ENCODE measurements around the gene LHFPL4.
A peak's percentile ranks its signal among the peaks of the same experiment; 100 is the strongest.
"Not testable (repeated sequence)": the region's sequence is repeated elsewhere in the genome, so short reads cannot be mapped to it uniquely, and the experiment has no call there.

LHFPL4 gene

DNA sequence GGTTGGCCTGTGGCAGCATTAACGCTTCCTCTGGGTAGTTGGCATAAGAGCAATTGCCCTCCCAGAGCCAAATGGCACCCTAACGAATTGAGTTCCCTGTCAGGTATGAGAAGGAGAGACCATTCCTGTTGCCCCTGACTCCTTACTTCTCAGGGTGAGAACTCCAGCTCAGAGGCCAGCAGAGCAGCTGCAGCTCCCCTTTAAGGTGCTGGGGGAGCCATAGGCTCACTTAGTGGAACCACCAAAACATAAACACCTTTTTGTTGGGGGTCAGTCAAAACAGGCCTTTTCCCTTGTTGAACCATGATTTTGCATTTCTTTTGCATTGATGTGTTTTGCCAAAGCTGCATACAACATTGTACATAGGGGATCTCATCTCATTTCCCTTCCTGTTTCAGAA lies 28.1 kb upstream of the LHFPL4 start:
- Histone ChIP-seq H3K4me3 (ENCODE audit: low read length) (no peak overlapping the region), H3K27ac (ENCODE audit: low read length) (no peak overlapping the region), H3K4me1 (ENCODE audit: control insufficient read depth, low read depth, low read length) (peaks cover 15% of the 10 kb centered on the region), H3K9ac (ENCODE audit: low read length) (no peak overlapping the region), H3K27me3 (ENCODE audit: control insufficient read depth, insufficient read depth, low read length) (no peaks in the 10 kb centered on the region), H3K9me3 (ENCODE audit: control insufficient read depth, low read depth, low read length) (no peaks in the 10 kb centered on the region), H3K36me3 (ENCODE audit: control insufficient read depth, low read depth, low read length) (no peaks in the 10 kb centered on the region)

DNA sequence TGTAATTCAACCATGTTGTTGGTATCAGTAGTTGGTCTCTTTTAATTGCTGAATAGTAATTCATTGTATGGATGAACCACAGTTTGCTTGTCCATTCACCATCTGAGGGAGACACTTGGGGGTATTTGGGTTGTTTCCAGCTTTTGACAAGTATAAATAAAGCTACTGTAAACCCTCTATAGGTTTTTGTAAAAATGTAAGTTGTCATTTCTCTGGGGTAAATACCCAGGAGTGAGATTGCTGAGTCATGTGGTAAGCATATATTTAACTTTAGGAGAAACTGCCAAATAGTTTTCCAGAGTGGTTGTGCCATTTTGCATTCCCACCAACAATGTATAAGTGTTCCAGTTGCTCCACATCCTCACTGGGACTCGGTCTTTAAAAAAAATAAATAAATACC lies 15.4 kb upstream of the LHFPL4 start:
- H3K27me3 ChIP-seq (ENCODE audit: control insufficient read depth, insufficient read depth, low read length), result no peaks in the 10 kb centered on the region
- no peak overlapping the region for H3K27ac ChIP-seq (ENCODE audit: low read length)
- no peak overlapping the region for H3K4me3 ChIP-seq (ENCODE audit: low read length)
- H3K4me1 ChIP-seq (ENCODE audit: control insufficient read depth, low read depth, low read length), result no peaks in the 10 kb centered on the region
- no peaks in the 10 kb centered on the region for H3K9me3 ChIP-seq (ENCODE audit: control insufficient read depth, low read depth, low read length)
- H3K36me3 ChIP-seq (ENCODE audit: control insufficient read depth, low read depth, low read length), result no peaks in the 10 kb centered on the region
- no peak overlapping the region for H3K9ac ChIP-seq (ENCODE audit: low read length)

- Histone ChIP-seq H3K9ac (ENCODE audit: low read length) (no peak overlapping the region), H3K4me3 (ENCODE audit: low read length) (no peak overlapping the region), H3K36me3 (ENCODE audit: control insufficient read depth, low read depth, low read length) (no peaks in the 10 kb centered on the region), H3K27me3 (ENCODE audit: control insufficient read depth, insufficient read depth, low read length) (no peaks in the 10 kb centered on the region), H3K9me3 (ENCODE audit: control insufficient read depth, low read depth, low read length) (no peaks in the 10 kb centered on the region), H3K27ac (ENCODE audit: low read length) (no peak overlapping the region), H3K4me1 (ENCODE audit: control insufficient read depth, low read depth, low read length) (no peaks in the 10 kb centered on the region)
Observed at GRCh38 chr3:9565316-9565715, 11.7 kb upstream of the LHFPL4 start.

DNA sequence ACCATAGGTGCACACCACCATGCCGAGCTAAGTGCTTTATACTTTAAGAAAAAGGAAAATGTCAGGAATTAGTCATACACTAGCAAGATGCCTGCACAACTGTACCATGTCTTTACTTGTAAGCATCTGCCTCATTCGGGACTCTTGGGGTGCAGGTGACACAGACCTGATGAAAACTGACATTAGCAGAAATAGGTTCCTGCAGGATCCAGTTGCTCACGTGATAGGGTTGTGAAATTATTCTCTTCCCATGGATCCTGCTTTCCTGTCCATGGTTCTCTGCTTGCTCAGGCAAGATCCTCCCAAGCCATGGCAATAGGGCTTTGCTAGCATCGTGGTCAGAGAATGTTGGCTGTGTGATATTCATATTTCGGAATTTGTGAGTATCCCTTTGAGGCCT lies 10.2 kb upstream of the LHFPL4 start:
- Histone ChIP-seq H3K36me3 (ENCODE audit: control insufficient read depth, low read depth, low read length) (no peaks in the 10 kb centered on the region), H3K4me3 (ENCODE audit: low read length) (no peak overlapping the region), H3K27me3 (ENCODE audit: control insufficient read depth, insufficient read depth, low read length) (no peaks in the 10 kb centered on the region), H3K4me1 (ENCODE audit: control insufficient read depth, low read depth, low read length) (no peaks in the 10 kb centered on the region), H3K27ac (ENCODE audit: low read length) (no peak overlapping the region), H3K9ac (ENCODE audit: low read length) (no peak overlapping the region), H3K9me3 (ENCODE audit: control insufficient read depth, low read depth, low read length) (no peaks in the 10 kb centered on the region)

- H3K9me3 ChIP-seq (ENCODE audit: control insufficient read depth, low read depth, low read length); H3K9ac ChIP-seq (ENCODE audit: low read length); H3K27ac ChIP-seq (ENCODE audit: low read length); H3K27me3 ChIP-seq (ENCODE audit: control insufficient read depth, insufficient read depth, low read length); H3K36me3 ChIP-seq (ENCODE audit: control insufficient read depth, low read depth, low read length); H3K4me3 ChIP-seq (ENCODE audit: low read length); H3K4me1 ChIP-seq (ENCODE audit: control insufficient read depth, low read depth, low read length): not testable (repeated sequence)
Observed at GRCh38 chr3:9560056-9560455, 6.4 kb upstream of the LHFPL4 start.

DNA sequence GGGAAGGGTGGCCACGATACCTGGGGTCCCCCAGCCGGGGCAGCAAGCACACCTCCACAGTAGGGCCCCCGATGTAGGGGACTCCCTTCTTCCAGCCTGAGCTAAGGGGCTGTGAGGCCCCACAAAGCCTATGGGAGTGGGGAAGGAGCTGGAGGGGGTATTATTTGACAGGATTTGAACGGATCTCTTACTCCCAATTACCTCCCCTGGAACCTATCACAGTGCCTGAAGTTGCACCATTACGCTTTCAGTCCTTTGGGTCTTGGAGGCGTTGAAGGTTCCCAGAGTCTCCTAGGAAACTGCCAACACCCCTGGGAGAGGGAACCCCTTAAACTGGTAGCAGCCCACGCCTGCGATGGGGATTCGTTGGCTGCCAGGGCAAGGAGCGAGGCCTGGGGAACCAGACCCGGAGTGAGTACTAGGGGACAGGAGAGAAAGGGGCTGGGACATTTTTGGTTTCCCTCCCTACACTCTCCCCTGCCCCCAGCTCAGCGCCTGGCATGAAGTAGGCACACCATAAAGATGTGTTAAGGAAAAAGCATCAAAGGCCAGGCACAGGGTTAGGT lies 409 bp upstream of the LHFPL4 start:
- Histone ChIP-seq H3K4me1 (ENCODE audit: control insufficient read depth, low read depth, low read length) (peaks cover 12% of the 10 kb centered on the region), H3K9ac (ENCODE audit: low read length) (no peak overlapping the region), H3K4me3 (ENCODE audit: low read length) (peak overlapping the region; percentile 70), H3K27me3 (ENCODE audit: control insufficient read depth, insufficient read depth, low read length) (peaks cover 23% of the 10 kb centered on the region), H3K36me3 (ENCODE audit: control insufficient read depth, low read depth, low read length) (no peaks in the 10 kb centered on the region), H3K27ac (ENCODE audit: low read length) (no peak overlapping the region), H3K9me3 (ENCODE audit: control insufficient read depth, low read depth, low read length) (no peaks in the 10 kb centered on the region)

DNA sequence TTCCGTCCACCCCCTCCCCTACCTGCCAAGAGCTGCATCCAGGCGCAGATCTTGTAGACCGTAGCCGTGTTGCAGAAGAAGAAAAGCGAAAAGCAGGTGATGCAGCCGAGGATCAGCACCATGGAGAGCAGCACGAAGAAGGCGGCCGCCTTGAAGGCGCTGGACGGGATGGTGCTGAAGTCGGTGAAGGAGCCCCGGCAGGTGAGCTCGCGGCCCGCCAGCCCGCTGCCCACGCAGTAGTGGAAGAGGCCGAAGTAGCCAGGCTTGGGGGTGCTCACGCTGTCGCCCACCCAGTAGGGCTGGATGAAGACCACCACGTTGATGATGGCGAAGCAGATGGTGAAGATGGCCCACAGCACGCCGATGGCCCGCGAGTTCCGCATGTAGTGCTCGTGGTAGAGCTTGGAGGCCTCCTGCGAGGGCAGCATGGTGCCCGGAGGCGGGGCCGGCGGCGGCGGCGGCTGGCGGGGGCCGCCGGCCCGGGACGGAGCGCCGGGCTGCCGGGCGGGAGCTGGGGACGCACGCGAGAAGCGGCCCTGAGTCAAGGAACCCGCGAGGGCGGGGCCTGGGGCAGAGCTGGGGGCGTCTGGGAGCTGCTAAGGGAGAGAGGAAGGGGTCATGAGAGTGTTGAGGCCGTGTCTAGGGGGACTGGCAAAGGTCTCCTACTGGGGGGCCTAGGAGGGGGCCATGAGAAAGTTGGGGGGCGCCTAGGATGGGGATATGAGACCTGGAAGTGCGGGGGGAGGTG lies 1.2 kb downstream of the LHFPL4 start:
- Histone ChIP-seq H3K4me1 (ENCODE audit: control insufficient read depth, low read depth, low read length) (peaks cover 12% of the 10 kb centered on the region), H3K9me3 (ENCODE audit: control insufficient read depth, low read depth, low read length) (no peaks in the 10 kb centered on the region), H3K4me3 (ENCODE audit: low read length) (peak overlapping the region; percentile 70), H3K27ac (ENCODE audit: low read length) (no peak overlapping the region), H3K27me3 (ENCODE audit: control insufficient read depth, insufficient read depth, low read length) (peaks cover 23% of the 10 kb centered on the region), H3K36me3 (ENCODE audit: control insufficient read depth, low read depth, low read length) (no peaks in the 10 kb centered on the region), H3K9ac (ENCODE audit: low read length) (no peak overlapping the region)

- H3K27me3 ChIP-seq (ENCODE audit: control insufficient read depth, insufficient read depth, low read length), result peaks cover 23% of the 10 kb centered on the region
Observed at GRCh38 chr3:9550999-9551398, 2.6 kb downstream of the LHFPL4 start.

GRCh38 chr3:9549600-9549999 lies 4.0 kb downstream of the LHFPL4 start:
- no peak overlapping the region for H3K27ac ChIP-seq (ENCODE audit: low read length)
- no peaks in the 10 kb centered on the region for H3K36me3 ChIP-seq (ENCODE audit: control insufficient read depth, low read depth, low read length)
- no peaks in the 10 kb centered on the region for H3K9me3 ChIP-seq (ENCODE audit: control insufficient read depth, low read depth, low read length)
- peaks cover 14% of the 10 kb centered on the region for H3K27me3 ChIP-seq (ENCODE audit: control insufficient read depth, insufficient read depth, low read length)
- peaks cover 12% of the 10 kb centered on the region for H3K4me1 ChIP-seq (ENCODE audit: control insufficient read depth, low read depth, low read length)
- no peak overlapping the region for H3K9ac ChIP-seq (ENCODE audit: low read length)
- no peak overlapping the region for H3K4me3 ChIP-seq (ENCODE audit: low read length)

More at GRCh38 chr3:9550999-9551398, 2.6 kb downstream of the LHFPL4 start:
- H3K9ac ChIP-seq (ENCODE audit: low read length), result no peak overlapping the region
- H3K36me3 ChIP-seq (ENCODE audit: control insufficient read depth, low read depth, low read length), result no peaks in the 10 kb centered on the region
- no peaks in the 10 kb centered on the region for H3K9me3 ChIP-seq (ENCODE audit: control insufficient read depth, low read depth, low read length)
- no peak overlapping the region for H3K27ac ChIP-seq (ENCODE audit: low read length)
- peaks cover 12% of the 10 kb centered on the region for H3K4me1 ChIP-seq (ENCODE audit: control insufficient read depth, low read depth, low read length)
- H3K4me3 ChIP-seq (ENCODE audit: low read length), result no peak overlapping the region

DNA sequence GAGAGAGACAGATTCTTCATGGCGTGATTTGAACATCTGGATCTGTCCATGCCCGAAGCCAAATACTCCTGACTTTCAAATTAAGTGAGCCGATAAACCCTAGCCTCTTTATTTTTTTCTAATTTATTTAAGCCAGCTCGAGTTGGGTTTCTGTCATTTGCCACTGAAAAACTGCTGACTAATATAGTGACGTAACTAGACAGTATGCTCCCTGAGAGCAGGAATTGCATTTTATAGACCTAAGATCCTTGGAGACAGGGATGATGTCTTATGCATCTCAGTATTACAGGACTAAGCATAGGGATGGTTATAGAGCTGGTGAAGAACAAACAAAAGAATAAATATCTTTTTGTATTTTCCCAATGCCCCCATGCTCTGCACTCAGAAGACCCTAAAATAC lies 4.6 kb downstream of the LHFPL4 start:
- no peak overlapping the region for H3K27ac ChIP-seq (ENCODE audit: low read length)
- peaks cover 8% of the 10 kb centered on the region for H3K27me3 ChIP-seq (ENCODE audit: control insufficient read depth, insufficient read depth, low read length)
- H3K9me3 ChIP-seq (ENCODE audit: control insufficient read depth, low read depth, low read length), result no peaks in the 10 kb centered on the region
- H3K4me3 ChIP-seq (ENCODE audit: low read length), result no peak overlapping the region
- peaks cover 12% of the 10 kb centered on the region for H3K4me1 ChIP-seq (ENCODE audit: control insufficient read depth, low read depth, low read length)
- no peaks in the 10 kb centered on the region for H3K36me3 ChIP-seq (ENCODE audit: control insufficient read depth, low read depth, low read length)
- no peak overlapping the region for H3K9ac ChIP-seq (ENCODE audit: low read length)

DNA sequence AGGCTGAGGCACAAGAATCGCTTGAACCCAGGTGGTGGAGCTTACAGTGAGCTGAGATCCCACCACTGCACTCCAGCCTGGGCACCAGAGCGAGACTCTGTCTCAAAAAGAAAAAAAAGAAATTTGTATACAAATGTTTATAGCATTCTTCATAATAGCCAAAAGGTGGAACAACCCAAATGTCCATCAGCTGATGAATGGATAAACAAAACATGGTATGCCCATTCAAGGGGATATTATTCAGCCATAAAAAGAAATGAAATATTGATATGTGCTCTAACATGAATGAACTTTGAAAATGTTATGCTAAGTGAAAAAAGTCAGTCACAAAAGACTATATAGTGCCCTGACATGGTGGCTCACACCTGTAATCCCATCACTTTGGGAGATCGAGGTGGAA lies 11.4 kb downstream of the LHFPL4 start:
- Histone ChIP-seq H3K9ac (ENCODE audit: low read length) (no peak overlapping the region), H3K4me1 (ENCODE audit: control insufficient read depth, low read depth, low read length) (no peaks in the 10 kb centered on the region), H3K27me3 (ENCODE audit: control insufficient read depth, insufficient read depth, low read length) (no peaks in the 10 kb centered on the region), H3K9me3 (ENCODE audit: control insufficient read depth, low read depth, low read length) (no peaks in the 10 kb centered on the region), H3K4me3 (ENCODE audit: low read length) (no peak overlapping the region), H3K36me3 (ENCODE audit: control insufficient read depth, low read depth, low read length) (no peaks in the 10 kb centered on the region), H3K27ac (ENCODE audit: low read length) (no peak overlapping the region)

DNA sequence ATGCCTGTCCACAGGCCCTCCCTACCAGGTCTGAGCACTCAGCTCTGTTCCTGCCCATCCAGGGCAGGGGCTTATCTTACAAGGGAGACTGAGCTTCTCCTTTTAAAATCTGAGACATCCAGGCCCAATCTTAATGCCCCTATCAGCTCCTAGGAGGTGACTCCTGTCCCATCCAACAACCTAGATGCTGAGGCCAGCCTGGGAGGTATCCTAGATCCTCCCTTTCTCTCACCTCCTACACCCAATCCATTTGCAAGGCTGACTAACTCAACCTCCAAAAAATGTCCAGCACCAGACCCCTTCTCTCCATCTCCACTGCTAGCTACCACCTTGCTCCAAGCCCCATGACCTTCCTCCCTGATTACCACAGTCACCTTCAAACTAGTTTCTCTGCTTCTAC lies 17.4 kb downstream of the LHFPL4 start:
- H3K36me3 ChIP-seq (ENCODE audit: control insufficient read depth, low read depth, low read length), result no peaks in the 10 kb centered on the region
- no peak overlapping the region for H3K27ac ChIP-seq (ENCODE audit: low read length)
- no peaks in the 10 kb centered on the region for H3K27me3 ChIP-seq (ENCODE audit: control insufficient read depth, insufficient read depth, low read length)
- no peaks in the 10 kb centered on the region for H3K9me3 ChIP-seq (ENCODE audit: control insufficient read depth, low read depth, low read length)
- no peaks in the 10 kb centered on the region for H3K4me1 ChIP-seq (ENCODE audit: control insufficient read depth, low read depth, low read length)
- H3K4me3 ChIP-seq (ENCODE audit: low read length), result no peak overlapping the region
- no peak overlapping the region for H3K9ac ChIP-seq (ENCODE audit: low read length)
